CD1c-positive myeloid dendritic cell (primary cell): ENCODE results near the gene NLRP6.

Source experiments
- DNase-seq: peaks from one replicate; pipeline ENCODE4 v3.0.0-alpha.2; 2016; ENCODE audit errors: extremely low spot score

The NLRP6 gene

DNA sequence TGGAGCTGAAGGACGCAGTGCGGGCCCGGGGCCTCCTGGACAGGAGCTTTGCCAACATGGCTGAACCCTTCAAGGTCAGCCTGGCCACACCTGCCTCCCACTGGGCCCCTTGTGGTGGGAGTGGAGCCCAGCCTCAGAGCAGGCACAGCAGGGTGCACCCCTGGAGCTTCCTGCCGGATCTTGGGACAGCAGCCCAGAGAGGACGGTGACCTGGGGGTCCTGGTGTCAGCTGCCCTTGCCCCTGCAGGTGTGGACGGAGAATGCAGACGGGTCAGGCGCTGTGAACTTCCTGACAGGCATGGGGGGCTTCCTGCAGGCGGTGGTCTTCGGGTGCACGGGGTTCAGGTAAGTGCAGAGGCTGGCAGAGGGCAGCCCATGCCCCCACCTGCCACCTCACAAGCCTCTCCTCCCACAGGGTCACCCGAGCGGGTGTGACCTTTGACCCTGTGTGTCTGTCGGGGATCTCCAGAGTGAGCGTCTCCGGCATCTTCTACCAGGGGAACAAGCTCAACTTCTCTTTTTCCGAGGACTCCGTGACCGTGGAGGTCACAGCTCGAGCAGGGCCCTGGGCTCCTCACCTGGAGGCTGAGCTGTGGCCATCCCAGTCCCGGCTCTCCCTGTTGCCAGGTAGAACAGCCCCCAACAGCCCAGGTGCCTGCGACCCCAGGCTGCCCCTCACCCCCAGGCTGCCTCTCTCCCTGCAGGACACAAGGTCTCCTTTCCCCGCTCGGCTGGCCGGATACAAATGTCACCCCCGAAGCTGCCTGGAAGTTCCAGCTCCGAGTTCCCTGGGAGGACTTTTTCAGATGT, 15.8 kb downstream of the NLRP6 start:
- no peak for DNase-seq

DNA sequence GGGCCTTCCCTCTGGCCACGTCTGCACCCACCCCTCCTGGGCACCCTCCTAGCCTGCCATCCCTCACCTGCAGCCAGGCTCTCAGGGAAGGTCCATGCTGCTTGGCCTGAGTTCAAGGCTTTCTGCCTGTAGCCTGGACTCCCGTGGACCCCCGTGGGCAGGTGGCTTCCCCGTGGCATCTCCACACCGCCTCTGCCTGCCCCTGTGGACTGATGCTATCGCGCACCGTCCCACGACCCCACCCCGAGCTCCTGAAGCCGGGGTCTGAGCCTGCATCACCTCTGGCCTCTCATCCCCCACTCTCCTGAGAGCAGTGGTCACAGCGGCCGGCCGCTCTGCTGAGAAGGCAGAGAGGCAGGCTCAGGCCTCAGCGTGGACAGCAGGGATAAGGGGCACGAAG, 16.6 kb downstream of the NLRP6 start:
- no peak for DNase-seq

DNA sequence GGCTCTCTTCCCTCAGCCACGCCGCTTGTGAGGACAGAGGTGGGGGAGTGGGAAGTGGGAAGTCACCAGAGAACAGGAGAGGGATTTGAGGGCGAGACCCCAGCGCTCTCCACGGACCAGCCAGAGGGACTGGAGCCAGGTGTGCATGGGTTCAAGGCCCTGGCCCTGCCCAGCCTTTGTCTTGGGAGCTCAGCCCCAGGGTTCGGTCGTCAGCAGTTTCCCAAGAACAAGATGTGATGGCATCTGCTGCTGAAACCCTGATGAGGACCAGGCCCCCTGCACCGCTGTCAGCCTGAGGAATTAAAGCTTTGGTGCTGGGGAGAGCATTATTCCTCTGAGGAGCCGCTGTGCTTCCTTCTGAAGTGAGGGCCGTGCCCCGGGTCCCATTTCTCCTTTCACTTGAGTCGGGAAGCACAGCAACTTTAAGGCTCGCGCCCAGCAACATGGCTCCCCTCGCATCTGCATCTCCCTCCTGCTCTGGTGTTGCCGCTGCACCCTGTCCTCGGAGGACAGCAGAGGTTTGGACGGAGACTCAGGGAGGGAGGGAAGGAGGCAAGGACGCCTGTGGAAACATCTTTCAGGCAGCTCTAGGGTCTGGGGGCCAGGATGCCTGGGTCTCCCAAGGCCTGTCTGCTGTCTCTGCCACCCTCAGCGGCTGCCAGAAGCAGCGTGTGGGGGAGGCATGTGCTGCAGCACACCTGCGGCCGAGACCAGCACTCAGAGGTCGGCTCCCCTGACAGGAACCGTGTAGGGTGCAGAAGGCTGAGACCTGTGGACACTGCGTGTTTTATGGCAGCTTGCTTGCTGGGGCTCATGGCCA, 17.4 kb downstream of the NLRP6 start:
- DNase-seq: no peak

DNA sequence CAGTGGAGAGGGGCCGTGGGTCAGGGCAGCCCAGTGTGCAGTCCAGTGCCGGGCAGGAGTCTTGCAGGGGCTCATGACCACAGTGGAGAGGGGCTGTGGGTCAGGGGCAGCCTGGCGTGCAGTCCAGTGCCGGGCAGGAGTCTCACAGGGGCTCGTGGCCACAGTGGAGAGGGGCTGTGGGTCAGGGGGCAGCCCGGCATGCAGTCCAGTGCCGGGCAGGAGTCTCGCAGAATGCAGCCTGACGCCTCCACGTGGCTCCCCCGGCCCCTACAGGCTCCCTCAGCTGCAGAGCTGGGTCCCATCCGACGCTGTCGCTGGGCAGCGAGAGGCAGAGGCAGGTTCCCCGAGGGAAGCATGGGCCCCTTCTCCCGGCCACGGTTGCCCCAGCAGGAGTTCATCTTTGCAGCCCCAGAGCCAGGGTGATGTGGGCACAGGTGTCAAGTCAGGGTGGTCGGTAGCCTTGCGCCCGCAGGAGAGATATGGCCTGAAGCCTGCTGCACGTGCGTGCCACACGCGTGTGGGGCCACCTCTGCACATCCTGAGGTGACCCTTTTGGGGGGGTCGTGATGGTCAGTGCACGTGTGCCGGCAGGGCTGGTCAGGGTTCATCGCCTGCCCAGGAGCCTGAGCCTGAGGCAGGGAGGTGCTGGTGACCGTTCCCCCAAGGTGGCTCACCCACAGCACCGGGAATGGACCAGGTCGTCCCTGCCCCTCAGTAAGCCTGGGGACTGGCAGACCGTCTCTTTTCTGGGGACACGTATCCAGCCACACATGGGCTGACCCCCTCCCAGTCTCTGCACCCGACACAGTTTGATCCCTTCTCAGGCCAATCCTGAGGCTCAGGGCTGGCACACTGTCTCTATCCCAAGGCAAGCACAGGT, 18.2 kb downstream of the NLRP6 start:
- DNase-seq: no peak

DNA sequence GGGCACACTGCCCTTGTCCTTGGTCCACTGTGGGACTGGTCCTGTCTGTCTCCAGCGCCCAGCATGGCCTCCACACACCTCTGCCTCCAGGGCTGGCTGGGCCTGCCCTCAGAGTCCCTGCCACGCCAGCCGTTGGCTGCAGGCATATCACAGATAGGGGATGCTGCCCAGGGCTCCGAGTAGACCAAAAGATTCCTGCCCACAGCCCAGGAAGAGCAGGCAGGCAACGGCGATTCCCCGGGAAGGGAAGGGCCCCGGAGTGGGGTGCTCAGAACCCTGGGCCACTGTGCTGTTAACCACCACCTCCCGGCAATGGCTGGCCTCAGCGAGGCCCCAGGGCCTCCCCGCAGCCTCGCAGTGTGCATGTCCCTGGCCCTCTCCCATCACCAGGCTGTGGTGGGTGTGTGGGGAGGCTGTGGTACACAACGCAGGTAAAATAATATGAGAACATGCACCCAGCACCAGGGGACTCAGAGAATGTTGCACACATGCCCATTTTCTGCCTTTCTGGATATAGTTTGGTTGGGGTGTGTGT, 18.9 kb downstream of the NLRP6 start:
- DNase-seq: no peak

DNA sequence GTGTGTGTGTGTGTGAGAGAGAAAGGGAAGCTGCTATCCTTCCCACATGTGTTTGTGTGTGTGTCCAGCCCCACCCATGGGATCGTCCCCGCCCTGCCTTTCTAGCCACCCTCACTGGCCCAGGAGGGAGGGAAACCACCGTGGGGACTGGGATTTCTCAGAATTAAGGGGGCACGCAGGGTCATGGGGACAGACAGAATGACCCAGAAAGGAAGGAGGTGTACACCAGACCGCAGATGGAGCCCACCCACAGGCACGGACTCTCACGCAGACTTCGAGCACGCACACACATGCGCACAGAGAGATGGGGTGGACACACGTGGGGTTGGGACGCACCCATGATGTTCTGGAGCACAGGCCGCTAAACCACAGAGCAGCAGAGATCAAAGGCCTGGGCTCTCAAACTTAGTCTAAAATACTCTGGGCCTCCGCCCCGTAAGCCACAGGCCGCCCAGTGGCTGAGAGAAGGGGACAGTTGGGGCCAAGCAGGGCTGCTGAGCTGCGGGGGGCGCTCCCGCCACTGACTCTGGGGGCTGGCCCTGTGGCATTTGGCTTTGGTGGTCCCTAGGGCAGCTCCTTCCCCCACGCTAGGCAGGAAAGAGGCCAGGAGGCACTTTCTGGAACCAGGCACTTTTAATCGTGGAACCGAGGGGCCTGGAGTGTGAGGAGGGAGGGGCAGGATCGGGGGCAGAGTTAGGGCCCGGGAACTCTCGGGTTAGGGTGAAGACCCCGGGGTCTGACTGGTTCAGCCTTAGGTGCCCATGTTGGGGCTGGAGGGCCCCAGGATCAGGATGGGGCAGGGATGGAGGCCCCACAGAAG, 19.6 kb downstream of the NLRP6 start:
- DNase-seq: peak; percentile 28

DNA sequence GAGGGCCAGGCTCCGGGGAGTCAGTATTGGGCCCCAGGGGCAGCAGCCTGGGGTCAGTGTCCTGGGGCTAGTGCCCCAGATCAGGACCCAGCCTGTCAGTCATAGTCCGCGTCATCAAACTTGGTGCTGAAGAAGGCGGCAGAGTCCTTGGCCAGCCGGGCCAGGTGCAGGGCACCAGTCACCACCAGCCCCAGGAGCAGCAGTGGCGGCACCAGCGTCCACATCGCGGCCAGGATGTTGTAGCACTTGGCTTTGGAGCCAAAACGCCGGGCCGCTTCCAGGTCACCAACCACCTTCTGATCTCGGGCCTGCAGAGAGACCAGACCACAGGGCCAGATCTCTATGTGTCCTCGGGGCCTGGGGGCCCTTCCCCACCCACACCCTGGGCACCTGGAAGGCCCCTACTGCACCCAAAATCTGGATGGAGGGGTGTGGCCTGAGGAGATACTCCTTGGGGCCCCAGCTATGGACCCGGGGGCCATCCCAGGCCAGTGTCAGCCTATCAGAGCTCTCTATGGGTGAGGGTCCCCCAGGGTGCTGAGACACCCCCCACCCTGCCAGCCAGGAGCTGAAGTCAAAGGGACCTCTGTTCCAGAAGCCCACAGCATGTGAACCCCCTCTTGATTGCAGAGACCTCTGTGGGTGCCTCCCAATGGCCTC, 20.3 kb downstream of the NLRP6 start:
- DNase-seq: no peak

DNA sequence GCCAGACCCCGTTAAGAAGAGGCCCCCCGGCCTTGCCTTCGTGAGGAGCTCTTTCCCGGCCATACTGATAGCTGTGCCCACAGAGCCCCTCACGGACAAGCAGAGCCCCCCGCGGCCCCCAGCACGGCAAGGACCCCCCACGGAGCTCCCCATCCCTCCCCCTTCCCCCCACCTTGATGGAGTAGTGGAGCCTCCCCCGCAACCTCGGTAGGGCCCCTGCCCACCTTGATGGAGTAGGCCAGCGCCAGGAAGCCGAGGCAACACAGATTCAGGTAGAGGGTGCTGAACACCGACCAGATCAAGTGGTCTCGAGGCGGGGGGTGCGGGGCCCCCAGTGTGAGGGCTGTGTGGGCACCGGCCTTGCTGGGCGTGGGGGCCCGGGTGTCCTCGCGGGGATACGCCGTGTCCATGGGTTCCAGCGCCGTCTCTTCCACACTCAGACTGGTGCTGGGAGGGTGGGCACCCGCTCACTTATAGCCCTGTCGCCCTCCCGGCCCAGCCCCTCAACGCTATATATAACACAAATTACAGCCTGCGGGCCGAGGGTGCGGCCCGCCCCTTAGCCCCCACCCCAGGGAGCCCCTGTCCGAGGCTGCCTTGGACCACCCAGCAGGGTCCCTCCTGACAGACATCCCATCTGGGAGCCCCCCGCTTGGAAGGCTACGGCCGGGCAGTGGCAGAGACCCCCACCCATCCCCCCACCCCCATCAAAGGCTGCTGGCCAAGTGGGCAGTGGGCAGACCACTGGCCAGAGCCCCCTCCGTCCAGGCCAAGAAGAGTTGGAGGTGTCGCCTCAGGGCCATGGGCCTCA, 21.1 kb downstream of the NLRP6 start, which contains the start of gene IFITM5:
TSS of gene IFITM5 (minus strand) at position 446 of the 811 bp plus-strand sequence. CDS start at position 410, 36 bp downstream.
- no peak for DNase-seq

DNA sequence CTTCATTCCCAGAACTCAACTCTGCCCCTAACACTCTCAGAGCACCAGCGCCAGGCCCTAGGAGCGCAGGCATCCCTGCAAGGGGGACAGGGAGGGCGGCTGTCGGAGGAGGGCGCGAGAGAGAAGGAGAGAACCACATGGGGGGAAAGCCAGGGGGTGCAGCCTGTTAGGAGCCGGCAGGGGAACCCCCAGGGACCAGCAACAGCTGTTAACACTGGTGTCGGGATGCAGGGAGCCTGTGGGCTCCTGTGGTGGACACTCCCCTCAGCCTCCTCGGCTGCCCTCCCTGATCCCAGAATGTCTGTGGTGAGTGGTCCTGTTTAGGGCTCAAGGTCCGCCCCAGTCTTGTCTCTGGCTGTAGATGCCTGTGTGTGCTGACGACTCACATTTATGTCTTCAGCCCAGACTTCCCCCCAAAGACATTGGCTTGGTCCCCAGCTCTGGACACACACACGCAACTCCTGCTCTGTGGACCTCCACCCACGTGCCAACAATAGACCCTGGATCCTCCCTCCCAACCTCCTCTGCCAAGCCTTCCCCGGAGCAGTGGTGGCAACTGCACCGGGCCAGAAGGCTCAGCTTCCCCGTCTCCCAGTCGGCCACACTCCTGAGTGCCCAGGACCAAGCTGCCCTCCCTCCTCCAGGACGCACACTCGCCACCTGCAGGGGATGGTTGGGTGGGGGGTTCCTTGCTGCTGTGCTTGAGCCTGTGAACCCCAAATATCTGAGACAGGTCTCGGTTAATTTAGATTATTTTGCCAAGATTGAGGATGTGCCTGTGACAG, 21.9 kb downstream of the NLRP6 start:
- DNase-seq: no peak

DNA sequence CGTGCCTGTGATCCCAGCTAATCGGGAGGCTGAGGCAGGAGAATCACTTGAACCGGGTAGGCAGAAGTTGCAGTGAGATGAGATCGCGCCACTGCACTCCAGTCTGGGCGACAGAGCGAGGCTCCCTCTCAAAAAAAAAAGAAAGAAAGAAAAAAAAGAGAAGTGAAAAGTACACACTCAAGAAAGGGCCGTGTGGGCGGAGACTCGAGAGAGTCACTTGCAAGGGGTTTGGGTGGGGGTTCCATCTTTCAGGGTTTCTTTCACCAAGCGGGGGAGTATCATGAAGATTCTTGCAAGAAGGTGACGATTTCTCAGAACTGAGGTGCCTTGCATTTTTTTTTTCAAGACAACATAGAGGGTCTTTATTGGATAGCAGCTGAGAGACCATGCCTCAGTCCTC, 25.2 kb downstream of the NLRP6 start:
- peak; percentile 38 for DNase-seq

DNA sequence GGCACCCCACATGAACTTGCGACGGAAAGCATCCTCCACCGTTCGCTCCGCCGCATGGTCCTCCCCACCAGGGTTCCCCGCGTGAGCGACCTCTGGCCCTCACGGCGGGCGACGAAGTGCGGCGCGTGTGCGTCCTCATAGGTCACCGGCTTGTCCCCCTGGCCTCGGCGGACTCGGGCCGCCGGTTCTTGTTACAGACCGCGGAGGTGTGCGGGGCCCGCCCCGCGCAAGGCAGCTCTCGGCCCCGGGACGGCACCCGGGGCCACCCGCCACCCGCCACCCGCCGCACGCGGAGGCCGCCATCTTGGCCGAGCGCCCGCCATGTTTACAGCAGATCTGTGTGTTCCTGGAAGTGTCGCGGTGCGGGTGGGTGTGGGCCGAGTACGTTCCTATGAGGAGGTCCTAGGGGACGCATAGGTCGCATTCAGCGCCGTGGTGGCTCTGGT, 25.9 kb downstream of the NLRP6 start:
- DNase-seq: no peak

DNA sequence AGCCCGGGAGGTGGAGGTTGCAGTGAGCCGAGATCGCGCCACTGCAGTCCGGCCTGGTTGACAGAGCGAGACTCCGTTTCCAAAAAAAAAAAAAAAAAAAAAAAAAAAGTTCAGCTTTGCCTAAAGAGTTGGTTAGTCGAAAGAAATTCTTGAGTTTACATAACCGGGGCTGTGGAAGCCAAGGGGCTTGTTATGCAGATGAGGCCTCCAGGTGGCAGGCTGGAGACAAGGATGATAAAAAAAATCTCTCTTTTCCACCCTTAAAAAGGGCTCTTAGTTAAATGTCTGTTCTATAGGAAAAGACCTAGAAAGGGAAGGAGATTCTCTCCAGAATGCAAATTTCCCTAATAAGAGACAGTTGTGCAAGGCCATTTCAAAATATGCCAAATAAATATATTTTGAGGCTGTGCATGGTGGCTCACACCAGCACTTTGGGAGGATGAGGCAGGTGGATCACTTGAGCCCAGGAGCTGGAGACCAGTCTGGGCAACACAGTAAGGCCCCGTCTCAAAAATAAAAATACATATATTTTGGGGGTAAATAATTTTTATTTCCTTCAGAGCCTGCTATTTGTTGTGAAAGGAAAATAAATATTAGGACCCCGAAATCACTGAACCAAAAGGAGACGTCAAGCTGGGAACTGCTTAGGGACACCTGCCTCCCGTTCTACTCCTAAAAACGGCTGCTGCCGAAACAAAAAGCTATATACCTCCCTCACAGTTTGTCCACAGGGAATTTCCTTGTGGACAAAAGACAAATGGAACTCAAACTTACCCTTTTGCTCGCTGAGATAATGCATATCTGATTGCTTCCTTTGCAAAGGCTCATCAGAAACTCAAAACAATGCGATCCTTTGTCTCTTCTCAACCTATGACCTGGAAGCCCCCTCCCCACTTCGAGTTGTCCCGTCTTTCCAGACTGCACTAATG, 27.0 kb downstream of the NLRP6 start:
- peak; percentile 53 for DNase-seq

DNA sequence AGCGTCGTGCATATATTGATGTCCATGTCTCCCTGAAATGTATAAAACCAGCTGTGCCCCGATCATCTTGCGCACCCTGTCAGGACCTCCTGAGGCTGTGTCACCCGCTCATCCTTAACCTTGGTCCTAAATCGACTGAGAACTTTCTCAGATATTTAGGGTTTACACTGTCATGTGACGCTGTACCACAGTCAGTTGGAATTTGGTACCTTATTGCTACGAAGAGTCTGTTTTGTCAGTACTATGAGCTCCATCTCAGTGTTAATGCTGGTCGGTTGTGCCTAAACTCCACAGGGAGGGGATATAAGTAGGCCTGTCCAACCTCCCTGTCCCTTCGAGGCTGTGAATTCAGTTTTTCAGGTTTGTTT, 27.6 kb downstream of the NLRP6 start:
- no peak for DNase-seq

DNA sequence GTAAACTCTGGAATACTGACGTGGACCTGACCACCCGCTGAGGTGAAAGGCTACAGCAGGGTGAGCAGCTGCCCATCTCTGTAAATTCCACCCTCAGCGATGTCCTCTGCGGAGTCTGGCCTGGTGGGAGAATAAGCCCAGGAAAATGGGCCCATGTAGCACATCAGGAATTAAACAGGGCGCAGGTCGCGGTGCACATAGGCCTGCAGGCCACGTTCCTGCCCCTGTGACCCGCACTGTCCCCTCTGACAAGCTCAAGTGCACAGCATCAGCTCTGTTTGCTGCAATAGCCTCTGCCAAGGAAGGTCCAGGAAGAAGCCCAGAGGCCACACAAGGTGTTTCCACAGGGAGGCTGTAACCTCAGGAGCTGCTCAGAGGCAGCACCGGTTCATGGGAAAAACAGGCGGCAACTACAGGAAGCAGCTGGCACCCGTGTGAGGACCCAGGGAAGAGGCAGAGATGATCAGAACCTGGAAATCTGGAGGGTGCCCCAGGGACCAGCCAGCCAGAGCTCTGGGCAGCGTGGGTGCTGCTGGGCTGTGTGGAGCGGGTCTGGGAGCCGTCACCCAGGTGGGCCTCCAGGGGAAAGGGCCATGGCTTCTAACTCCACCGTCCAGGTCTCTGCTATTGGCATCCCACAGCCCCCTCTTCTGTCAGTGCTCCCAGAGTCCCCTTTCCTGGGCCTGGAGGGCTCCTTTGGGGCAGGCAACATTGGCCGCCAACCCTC, 28.6 kb downstream of the NLRP6 start:
- DNase-seq: no peak

DNA sequence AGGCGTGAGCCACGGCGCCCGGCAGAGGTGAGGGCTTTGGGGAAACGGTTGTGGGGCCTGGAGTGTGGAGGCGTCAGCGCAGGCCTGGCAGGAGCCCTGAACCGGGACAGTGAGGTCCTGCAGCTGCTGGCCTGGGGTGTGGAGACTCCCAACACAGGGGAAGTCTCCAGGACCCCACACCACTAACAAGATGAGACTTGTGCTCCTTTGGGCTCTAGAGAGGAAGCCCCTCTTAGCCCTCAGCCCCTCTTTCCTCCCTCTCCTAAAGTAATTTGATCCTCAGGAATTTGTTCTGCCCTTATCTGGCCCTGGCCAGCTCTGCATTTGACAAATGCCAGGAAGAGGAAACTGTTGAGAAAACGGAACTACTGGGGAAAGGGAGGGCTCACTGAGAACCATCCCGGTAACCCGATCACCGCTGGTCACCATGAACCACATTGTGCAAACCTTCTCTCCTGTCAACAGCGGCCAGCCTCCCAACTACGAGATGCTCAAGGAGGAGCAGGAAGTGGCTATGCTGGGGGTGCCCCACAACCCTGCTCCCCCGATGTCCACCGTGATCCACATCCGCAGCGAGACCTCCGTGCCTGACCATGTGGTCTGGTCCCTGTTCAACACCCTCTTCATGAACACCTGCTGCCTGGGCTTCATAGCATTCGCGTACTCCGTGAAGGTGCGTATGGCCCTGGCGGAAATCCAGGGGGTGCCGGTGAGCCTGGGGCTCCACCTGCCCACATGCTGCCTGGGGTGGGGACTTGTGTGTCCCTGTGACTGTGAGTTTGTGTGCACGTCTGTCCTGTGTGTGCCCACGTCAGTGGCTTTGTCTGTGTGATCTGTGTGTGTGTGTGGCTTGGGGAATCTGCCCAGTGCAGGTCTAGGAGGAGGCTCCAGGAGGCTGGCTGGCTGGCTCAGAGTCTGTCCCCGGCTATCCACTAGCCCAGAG, 29.8 kb downstream of the NLRP6 start, which contains the start of gene IFITM2:
TSS of gene IFITM2 (plus strand) at position 51 of the 943 bp plus-strand sequence. CDS start at position 428, 377 bp downstream.
- DNase-seq: peak; percentile 77
